ENCODE measurements around the gene GNAO1. TPM values are rescaled to one million over a fixed set of nuclear protein-coding genes. Genes with fewer than 3 reads are reported as not detected.

GNAO1 gene
- polyA plus RNA-seq, 3 donors: not detected

DNA sequence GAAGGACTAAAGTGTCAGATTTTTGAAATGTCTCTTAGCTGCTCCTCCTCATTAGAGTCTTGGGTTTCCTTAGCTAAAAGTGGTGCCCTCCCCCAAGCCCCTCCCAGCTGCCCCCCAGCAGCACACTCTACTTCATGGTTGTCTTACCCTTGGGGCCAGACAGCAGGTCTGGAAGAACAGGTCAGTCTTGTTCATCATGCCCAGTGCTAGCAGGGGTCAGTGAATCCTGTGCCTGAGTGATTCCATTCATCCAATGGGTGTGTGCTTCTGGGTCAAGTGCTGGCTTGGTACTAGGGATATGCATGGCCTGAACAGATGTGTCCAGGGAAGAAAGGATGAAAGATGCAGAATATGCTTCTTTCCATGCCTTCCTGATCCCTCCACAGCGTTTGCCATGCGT, 93.2 kb downstream of the GNAO1 start:
- H4K20me1 ChIP-seq (ENCODE audit: insufficient read depth, low read length): no peaks in the 10 kb centered on the region
- intact Hi-C loops (cut with micrococcal nuclease): no loop called here
- no peak overlapping the region for H2AFZ ChIP-seq (ENCODE audit: insufficient read depth, low read depth, low read length, poor library complexity, severe bottlenecking)
- Mint-ChIP-seq H3K27me3 (ENCODE audit: low read depth in 3 of 3) (peaks cover 0 to 5% (median 4%) of the 10 kb centered on the region in 3 donors), H3K4me1 (peaks cover 40% of the 10 kb centered on the region), H3K27ac (no peak overlapping the region), H3K4me3 (no peak overlapping the region), H3K36me3 (no peaks in the 10 kb centered on the region), H3K9me3 (peaks cover 0 to 2% (median 0%) of the 10 kb centered on the region in 7 donors)
- no peak for DNase-seq
- H3K4me3 ChIP-seq (replicated peaks in 1 of 3; ENCODE audit: low read depth in 2 of 3, low read length in 3 of 3): no peak overlapping the region
- H3K9ac ChIP-seq (ENCODE audit: insufficient read depth, low read length, poor library complexity, severe bottlenecking): no peak overlapping the region
- TF ChIP-seq, protein P1, sequence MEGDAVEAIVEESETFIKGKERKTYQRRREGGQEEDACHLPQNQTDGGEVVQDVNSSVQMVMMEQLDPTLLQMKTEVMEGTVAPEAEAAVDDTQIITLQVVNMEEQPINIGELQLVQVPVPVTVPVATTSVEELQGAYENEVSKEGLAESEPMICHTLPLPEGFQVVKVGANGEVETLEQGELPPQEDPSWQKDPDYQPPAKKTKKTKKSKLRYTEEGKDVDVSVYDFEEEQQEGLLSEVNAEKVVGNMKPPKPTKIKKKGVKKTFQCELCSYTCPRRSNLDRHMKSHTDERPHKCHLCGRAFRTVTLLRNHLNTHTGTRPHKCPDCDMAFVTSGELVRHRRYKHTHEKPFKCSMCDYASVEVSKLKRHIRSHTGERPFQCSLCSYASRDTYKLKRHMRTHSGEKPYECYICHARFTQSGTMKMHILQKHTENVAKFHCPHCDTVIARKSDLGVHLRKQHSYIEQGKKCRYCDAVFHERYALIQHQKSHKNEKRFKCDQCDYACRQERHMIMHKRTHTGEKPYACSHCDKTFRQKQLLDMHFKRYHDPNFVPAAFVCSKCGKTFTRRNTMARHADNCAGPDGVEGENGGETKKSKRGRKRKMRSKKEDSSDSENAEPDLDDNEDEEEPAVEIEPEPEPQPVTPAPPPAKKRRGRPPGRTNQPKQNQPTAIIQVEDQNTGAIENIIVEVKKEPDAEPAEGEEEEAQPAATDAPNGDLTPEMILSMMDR (IDR thresholded peaks at IDR 0.05): no peak
- H3K36me3 ChIP-seq (replicated peaks in 1 of 2; ENCODE audit: control insufficient read depth in 1 of 2, insufficient read depth in 2 of 2, low read length in 2 of 2): no peaks in the 10 kb centered on the region
- WGBS (ENCODE audit: insufficient coverage): 100% methylated on average over 2 of the region's 2 CpGs
- H3K27ac ChIP-seq (ENCODE audit: low read depth in 1 of 2, low read length in 2 of 2): no peak overlapping the region
- no peak overlapping the region for H3K4me2 ChIP-seq (replicated peaks; ENCODE audit: extremely low read depth, low read length, poor library complexity, severe bottlenecking)
- H3K79me2 ChIP-seq (ENCODE audit: insufficient read depth, low read length): no peaks in the 10 kb centered on the region
- H3K9me3 ChIP-seq (replicated peaks in 1 of 2; ENCODE audit: control insufficient read depth in 1 of 2, insufficient read depth in 1 of 2, low read length in 2 of 2): no peaks in the 10 kb centered on the region
- H3K27me3 ChIP-seq (ENCODE audit: control insufficient read depth in 2 of 2, insufficient read depth in 2 of 2, low read length in 2 of 2): no peaks in the 10 kb centered on the region
- peaks cover 35 to 38% of the 10 kb centered on the region in 2 donors for H3K4me1 ChIP-seq (ENCODE audit: control insufficient read depth in 1 of 2, insufficient read depth in 2 of 2, low read length in 2 of 2)

DNA sequence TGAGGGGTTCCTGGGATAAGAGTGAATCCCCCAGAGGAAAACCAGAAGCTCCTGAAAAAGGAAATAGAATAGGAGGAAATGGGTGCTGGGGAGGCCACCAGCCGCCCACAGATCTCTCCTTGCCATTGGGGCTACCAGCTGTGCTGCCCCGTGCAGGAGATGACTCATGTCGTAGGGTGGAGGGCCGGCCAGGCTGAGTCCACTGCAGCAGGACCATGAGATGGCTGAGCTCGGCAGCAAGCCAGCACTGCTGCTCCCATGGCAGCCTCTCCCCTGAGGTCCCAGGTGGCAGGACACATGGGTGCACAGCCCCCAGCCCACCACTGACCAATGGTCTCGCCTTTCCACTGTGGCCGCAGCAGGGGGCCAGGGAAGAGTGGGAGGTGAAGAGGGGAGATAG, 95.5 kb downstream of the GNAO1 start:
- Histone ChIP-seq H4K20me1 (ENCODE audit: insufficient read depth, low read length) (no peaks in the 10 kb centered on the region), H3K79me2 (ENCODE audit: insufficient read depth, low read length) (no peaks in the 10 kb centered on the region), H3K27ac (ENCODE audit: low read depth in 1 of 2, low read length in 2 of 2) (peak overlapping the region in 1 of 2 donors; percentile 62), H2AFZ (ENCODE audit: insufficient read depth, low read depth, low read length, poor library complexity, severe bottlenecking) (peak overlapping the region; percentile 46), H3K4me2 (replicated peaks; ENCODE audit: extremely low read depth, low read length, poor library complexity, severe bottlenecking) (peak overlapping the region; percentile 23), H3K36me3 (replicated peaks in 1 of 2; ENCODE audit: control insufficient read depth in 1 of 2, insufficient read depth in 2 of 2, low read length in 2 of 2) (no peaks in the 10 kb centered on the region), H3K9ac (ENCODE audit: insufficient read depth, low read length, poor library complexity, severe bottlenecking) (no peak overlapping the region), H3K4me3 (replicated peaks in 1 of 3; ENCODE audit: low read depth in 2 of 3, low read length in 3 of 3) (peak overlapping the region in 1 of 3 experiments; percentile 16), H3K27me3 (ENCODE audit: control insufficient read depth in 2 of 2, insufficient read depth in 2 of 2, low read length in 2 of 2) (no peaks in the 10 kb centered on the region), H3K9me3 (replicated peaks in 1 of 2; ENCODE audit: control insufficient read depth in 1 of 2, insufficient read depth in 1 of 2, low read length in 2 of 2) (no peaks in the 10 kb centered on the region), H3K4me1 (ENCODE audit: control insufficient read depth in 1 of 2, insufficient read depth in 2 of 2, low read length in 2 of 2) (peaks cover 27 to 31% of the 10 kb centered on the region in 2 donors)
- H3K4me3 Mint-ChIP-seq: no peak overlapping the region
- peaks cover 0 to 2% (median 0%) of the 10 kb centered on the region in 7 donors for H3K9me3 Mint-ChIP-seq
- 3% methylated on average over 5 of the region's 7 CpGs for WGBS (ENCODE audit: insufficient coverage)
- peaks cover 1 to 6% (median 4%) of the 10 kb centered on the region in 3 donors for H3K27me3 Mint-ChIP-seq (ENCODE audit: low read depth in 3 of 3)
- TF ChIP-seq, protein P1 (IDR thresholded peaks at IDR 0.05): no peak
- no peaks in the 10 kb centered on the region for H3K36me3 Mint-ChIP-seq
- intact Hi-C loops (cut with micrococcal nuclease): no loop called here
- H3K4me1 Mint-ChIP-seq: peaks cover 30% of the 10 kb centered on the region
- DNase-seq: peak; percentile 28 to 71 (median 53)
- H3K27ac Mint-ChIP-seq: peak overlapping the region in 5 of 7 donors; percentile 22 to 82 (median 51)

Measured in CD14-positive monocyte (primary cell).